GM12873 (cell line): ENCODE measurements around the gene CDKAL1.

Experiments used
- CTCF ChIP-seq: IDR thresholded peaks from 2 replicates; pipeline ENCODE4 v1.5.1; 2012; ENCODE audit warnings: low read depth, mild to moderate bottlenecking, moderate library complexity, low read length, control low read depth; ENCODE audit not compliant: insufficient read depth; ENCODE audit errors: missing control alignments

The CDKAL1 gene

GRCh38 chr6:21176197-21176596 is 641.9 kb downstream of the CDKAL1 start:
- no peak for TF ChIP-seq CTCF

GRCh38 chr6:21180155-21180554 is 645.9 kb downstream of the CDKAL1 start:
- TF ChIP-seq CTCF: no peak

DNA sequence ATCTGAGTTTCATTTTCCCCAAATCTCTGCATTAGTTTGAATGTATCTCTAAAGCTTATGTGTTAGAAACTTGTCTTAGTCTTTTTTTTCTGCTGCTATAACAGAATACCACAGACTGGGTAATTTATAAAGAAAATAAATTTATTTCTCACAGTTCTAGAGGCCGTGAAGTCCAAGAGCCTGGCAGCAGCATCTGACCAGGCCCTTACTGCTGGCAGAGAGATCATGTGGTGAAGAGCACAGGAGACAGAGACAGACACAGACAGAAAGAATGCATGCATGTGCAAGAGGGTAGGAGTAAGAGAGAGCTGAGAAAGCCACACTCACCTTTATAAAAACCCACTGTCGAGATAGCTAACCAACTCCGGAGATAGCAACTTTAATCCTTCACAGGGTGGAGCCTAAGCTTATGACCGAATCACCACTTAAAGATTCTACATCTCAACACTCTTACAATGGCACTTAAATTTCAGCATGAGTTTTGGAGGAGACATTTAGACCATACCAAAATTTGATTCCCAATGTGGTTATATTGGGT is 646.6 kb downstream of the CDKAL1 start:
- no peak for TF ChIP-seq CTCF

DNA sequence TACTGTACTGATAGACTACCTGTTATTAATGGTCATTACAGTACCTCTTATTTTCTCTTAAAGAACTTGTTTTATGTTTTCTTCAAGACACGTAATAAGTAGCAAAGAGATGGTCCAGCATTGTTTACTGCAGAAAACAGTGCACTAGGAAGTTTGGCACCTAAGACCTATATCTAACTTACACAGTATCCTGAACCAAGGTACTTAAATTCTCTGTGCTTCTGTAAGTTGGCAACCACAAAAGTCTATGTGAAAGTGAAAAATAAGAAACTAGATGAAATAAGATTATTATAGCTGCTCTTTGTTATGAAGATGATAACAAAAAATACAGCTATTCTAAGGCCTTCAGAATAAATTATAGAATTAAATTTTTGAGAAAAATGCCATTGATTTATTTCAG is 647.6 kb downstream of the CDKAL1 start:
- no peak for TF ChIP-seq CTCF

GRCh38 chr6:21182589-21182988 is 648.3 kb downstream of the CDKAL1 start:
- TF ChIP-seq CTCF: no peak

DNA sequence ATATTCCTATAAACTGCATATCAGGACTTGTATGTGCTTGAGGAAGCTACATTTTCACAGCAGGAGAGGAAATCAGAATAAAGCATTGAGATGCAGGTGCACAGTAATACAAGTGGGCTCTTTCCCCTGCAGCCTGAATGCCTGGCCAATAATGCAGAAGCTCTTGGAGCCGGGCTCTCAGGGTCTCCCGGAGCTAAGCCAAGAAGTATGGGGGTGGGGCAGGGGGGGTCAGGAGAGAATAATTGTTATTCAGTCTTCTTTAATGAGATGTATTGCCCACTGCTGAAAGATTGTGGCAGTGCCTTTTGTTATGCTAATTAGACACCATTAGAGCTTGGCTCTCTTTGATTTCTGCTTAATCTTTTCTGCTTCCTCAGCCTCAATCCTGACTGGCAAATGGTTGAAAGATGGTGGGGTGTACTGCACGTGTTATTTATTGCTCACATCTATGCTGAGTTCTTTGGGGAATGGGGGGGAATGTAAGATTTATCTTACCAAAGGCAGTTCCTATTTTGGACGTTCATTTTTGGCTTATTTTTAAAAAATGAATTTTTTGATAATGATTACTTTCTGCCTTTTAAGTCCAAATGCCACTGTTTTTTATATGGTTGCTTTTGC is 651.7 kb downstream of the CDKAL1 start:
- TF ChIP-seq CTCF: no peak

DNA sequence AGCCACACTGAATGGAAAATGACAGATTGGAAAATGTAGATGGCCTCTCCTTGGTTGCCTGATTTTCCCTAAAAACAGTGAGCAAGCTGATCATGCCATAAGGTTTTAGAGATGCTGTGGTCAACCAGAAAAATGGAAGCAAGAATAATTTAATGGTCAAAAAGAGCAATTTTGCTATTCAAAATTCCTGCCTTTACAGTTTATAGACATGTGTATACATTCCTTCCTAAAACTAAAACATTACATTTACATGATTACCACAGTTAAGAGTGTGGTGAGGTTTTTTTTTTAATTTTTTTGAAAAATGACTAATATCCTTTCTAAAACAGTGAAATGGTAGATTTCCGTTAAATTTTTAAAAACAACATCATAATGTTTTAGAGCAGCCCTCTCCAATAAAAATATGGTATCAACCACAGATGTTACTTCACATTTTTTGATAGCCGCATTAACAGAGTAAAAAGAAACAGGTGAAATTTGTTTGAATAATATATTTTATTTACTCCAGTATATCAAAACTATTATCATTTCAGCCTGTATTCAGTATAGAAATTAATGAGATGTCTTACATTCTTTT is 652.3 kb downstream of the CDKAL1 start:
- no peak for TF ChIP-seq CTCF
